Activated gamma-delta T cell treated with Interleukin-2 at 50 U/mL for 16 hours (primary cell): ENCODE results near the gene RXFP3.
"Not testable (repeated sequence)": the region's sequence is repeated elsewhere in the genome, so short reads cannot be mapped to it uniquely, and the experiment has no call there.

ENCODE experiments used
- DNase-seq: peaks from one replicate; pipeline ENCODE4 v3.0.0-alpha.2; 2020

Gene RXFP3

DNA sequence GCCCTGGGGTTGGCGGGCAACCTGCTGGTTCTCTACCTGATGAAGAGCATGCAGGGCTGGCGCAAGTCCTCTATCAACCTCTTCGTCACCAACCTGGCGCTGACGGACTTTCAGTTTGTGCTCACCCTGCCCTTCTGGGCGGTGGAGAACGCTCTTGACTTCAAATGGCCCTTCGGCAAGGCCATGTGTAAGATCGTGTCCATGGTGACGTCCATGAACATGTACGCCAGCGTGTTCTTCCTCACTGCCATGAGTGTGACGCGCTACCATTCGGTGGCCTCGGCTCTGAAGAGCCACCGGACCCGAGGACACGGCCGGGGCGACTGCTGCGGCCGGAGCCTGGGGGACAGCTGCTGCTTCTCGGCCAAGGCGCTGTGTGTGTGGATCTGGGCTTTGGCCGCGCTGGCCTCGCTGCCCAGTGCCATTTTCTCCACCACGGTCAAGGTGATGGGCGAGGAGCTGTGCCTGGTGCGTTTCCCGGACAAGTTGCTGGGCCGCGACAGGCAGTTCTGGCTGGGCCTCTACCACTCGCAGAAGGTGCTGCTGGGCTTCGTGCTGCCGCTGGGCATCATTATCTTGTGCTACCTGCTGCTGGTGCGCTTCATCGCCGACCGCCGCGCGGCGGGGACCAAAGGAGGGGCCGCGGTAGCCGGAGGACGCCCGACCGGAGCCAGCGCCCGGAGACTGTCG, 976 bp downstream of the RXFP3 start:
- DNase-seq = no peak

GRCh38 chr5:33937707-33938506, 1.7 kb downstream of the RXFP3 start:
- DNase-seq = no peak

GRCh38 chr5:33938507-33938796, 2.3 kb downstream of the RXFP3 start:
- DNase-seq = no peak

DNA sequence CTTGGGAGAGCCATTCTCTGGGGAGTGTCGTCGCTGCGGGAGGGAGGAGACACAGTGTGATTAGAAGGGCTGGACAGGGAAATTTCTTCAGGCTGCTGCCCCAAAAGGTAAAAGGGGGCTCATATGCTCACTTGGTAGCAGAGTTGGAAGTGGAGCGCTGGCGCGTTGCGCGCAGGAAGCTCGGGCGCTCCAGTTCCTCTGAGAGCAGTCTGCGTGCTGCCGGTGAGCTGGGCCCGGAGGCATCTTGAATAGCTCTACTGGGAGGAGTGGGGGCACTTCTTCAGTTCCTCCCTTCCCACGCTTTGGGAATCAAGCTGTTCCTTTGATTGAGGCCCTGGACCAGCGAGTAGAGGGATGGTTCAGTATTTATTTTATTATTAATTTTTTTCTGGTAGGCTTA, 2.7 kb downstream of the RXFP3 start:
- no peak for DNase-seq

DNA sequence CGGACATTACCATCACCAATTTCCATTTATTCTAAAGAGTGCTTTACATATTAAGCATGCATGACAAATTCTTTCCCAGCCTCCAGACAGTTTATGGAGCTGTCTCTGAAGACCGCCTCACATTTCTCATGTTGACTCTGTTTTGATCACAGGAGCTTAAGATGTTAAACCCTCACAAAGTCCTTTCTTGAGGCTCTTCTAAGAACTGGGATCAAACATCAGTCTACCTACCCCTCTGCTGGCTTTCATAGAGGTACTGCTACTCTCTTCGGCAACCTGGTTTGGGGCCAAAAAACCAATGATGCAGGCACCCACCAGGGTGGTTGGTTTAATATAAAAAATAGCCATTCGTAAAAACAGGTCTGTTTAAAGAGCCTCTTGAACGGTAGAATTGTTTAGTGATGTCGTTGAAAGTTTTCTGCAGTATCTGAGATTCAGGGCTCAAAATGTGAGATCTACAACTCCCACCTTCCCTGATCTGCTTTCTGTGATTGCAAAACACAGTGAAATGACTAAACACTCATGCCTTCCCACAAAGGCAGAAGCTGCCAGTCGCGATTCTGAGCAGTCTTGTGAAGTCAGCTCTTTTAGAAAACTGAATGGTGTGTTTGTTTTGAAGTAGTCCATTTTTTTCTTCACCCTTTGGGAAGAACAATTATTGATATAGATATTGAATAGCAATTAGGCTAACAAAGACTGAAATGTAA, 3.5 kb downstream of the RXFP3 start:
- DNase-seq = no peak

GRCh38 chr5:33941090-33941489, 4.9 kb downstream of the RXFP3 start:
- DNase-seq = no peak

GRCh38 chr5:33944543-33945132, 8.5 kb downstream of the RXFP3 start:
- no peak for DNase-seq

DNA sequence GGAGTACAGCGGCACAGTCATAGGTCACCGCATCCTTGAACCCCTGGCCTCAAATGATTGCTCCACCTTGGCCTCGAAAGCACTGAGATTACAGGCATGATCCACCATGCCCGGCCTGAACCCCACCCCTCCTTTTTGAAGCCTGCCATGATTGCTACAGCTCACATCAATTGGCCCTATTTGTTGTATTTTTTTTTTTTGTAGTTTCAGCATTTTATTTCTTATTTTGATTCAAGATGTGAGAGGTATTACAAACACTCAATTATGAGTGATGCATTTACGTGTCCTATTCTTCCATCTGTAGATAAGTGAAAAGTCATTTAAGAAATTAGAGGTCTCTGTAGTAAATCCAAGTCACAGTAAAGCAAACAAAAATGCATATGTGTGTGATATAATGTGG, 16.0 kb downstream of the RXFP3 start:
- DNase-seq = not testable (repeated sequence)

- DNase-seq = no peak
These were observed 21.5 kb downstream of the RXFP3 start for GRCh38 chr5:33957577-33958150.

- DNase-seq = no peak
These were observed 22.0 kb downstream of the RXFP3 start for GRCh38 chr5:33958176-33958575.

DNA sequence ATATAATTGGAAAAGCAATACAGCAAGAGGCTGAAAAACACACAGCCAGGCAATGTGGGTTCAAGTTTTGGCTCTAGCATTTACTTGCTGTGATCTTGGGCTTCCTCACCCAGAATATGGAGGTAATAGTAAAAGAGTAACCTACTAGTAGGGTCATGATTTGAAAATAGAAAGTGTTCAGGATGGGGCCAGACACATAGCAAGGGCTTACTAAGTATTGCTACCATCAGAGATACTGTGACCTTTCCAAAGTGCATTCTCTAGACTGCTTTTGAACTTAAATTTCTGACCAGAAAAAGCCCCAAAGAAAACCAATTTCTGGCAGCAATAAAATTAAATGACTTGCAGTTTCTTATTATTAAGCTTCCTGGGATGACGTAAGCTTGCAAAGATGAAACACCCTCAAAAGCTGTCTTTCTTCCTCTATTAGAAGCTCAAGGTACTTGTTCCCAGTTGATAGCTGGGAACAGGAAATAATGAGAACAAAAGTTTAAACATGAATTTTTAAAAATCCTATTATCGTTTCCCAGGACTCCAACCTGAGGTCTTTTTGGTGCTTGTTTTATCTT, 28.0 kb downstream of the RXFP3 start:
- DNase-seq = no peak

- no peak for DNase-seq
These were observed 30.6 kb downstream of the RXFP3 start for GRCh38 chr5:33966805-33967204.

DNA sequence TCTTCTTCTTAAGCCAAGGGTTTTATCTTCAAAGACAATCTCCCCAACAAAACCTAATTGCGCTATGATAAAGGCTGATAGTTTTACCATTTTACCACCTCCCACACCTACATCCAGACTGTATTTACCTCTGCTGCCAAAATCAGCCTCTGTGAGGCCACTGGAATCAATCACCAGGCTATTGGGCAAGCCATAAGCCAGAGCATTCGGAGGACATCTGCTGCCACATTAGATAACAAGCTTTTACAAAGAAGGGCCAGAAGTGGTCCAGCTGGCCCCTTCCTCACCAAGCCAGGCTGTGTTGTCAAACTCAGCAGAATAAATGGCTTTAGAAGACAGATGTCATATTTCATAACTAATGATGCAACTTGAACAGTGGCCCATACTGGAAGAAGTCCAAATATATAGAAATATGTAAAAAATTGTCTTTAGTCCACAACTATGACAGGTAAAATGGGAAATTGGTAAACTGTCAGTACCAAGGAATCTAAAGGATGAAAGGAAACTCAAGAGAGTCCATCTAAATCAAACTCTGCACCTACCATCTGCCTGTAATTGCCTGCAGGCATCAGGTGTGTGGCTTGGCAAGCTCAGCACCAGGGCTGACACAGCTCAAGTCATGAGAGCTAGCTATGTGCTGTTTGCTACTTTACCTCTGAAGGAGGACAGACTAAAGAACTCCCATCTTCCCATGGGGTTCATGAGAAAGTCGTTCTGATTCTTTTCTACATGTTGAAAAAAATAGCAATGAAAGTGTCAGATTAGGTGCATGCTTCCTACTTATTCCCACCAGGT, 32.2 kb downstream of the RXFP3 start:
- no peak for DNase-seq

DNA sequence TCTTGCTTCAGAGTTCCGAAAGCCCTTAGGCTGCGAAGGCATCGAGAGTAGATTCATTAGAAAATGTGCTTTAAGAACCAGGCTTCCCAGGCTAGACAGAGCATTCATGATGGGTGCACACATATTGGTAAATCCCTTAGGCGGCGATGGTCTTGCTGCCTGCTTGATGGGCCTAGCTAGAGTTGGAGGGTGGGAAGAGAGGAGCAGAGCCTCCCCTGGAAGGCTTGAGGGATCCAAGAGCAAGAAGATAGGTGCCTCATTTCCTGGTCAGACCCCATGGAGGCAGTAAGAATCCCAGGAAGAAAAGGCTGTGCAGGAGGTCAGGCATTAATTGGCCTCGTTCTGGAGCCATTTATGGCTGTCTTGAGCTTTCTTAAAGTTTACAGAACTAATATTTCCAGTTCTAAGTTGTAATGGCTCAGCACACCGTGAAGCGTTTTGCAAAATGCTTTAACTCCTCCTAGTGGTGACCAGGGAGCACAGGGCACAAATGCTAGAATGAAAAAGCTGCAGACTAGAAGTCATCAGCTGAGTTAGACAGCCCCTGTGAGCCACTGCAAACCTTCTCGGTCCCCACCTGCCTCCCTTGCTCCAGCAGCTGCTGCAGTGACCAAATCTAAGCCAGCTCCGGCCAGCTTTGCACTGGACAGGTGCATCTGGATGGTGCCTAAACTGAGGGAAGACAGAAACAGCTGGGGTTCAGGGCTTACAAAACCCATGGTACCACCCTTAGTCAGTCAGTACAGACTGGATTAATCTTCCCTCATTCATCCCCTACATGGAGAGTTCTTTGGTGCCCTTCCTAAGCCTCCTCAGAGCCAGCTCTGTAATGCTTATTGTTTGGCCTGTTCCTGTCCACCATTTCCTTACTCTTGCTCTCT, 33.6 kb downstream of the RXFP3 start:
- DNase-seq = no peak

DNA sequence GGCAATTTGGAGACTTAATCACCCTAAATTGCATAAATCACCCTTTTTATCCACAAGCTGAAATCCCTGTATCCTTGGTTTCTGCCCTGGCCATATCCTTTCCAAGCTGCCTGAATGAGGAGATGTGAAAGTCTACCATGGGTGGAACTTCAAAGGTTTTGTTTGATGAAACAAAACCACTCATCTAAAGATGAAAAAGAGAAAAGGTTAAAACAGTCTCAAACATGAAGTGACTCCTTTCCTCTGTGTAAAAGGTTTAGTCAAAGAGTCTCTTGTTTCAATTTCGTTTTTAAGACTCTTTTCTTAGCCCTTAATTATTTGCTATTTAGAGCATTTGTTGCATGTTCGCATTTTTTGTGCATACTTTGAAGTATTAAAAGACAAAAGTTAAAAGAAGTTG, 37.1 kb downstream of the RXFP3 start:
- DNase-seq = no peak

DNA sequence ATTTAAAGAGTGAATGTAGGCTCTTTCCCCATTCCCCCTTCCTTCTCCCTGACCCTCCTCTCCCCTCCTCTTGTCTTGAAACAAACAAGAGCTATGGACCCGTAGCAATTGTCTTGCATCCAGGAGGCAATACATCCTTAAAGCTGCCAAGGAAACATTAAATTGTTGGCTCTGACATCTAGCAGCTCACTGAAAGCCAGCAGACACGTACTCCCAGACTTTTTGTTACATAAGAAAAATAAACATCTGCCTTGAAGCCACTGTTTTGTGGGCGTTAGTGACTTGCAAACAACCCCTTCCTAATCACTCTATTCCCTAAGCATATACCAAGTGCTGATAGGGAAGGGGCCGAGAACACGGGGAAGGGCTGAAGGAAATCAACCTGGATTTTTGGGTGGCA, 39.7 kb downstream of the RXFP3 start:
- no peak for DNase-seq

DNA sequence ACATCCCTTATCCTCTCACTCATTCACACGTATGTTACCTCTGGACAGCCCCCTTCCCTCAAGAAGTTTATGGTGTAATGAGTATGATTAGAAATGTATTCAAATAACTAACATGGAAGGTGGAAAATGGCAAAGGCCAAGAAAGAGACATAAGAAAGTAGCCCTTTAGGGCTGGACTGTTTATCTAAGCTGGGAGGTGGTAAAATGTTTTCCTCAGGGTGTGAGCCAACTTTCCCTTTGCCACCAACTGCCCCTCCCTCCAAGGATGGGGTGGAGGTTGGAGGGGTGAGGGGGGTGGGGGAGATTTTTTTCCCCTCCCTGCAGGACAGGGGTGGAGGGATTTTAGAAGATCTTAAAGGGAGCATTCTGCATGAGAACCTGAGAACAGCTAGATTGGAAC, 40.1 kb downstream of the RXFP3 start:
- no peak for DNase-seq

- no peak for DNase-seq
These were observed 42.1 kb downstream of the RXFP3 start for GRCh38 chr5:33978306-33978705.

DNA sequence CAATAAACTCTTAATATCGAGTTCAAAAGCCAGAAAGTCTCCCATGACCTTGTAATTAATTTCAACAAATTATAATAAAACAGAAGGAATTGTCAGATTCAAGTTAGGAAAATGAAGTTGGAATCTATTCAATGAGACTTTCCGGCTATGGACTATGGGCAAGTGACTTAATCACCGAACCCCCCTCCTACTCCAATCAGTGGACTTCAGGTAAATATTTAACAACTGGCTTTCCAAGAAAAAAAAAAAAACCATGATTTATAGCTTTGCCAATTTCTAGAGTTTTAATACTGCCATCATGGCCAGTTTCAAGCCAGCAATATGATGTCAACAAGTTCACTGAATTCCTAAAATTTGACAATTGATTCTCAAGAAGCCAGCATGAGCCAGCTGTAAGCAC, 43.8 kb downstream of the RXFP3 start:
- no peak for DNase-seq

GRCh38 chr5:33981408-33982162, 45.4 kb downstream of the RXFP3 start:
- DNase-seq = no peak
